ENCODE results near the gene KCNMA1.
"Not testable (repeated sequence)": the region's sequence is repeated elsewhere in the genome, so short reads cannot be mapped to it uniquely, and the experiment has no call there.

Gene KCNMA1

DNA sequence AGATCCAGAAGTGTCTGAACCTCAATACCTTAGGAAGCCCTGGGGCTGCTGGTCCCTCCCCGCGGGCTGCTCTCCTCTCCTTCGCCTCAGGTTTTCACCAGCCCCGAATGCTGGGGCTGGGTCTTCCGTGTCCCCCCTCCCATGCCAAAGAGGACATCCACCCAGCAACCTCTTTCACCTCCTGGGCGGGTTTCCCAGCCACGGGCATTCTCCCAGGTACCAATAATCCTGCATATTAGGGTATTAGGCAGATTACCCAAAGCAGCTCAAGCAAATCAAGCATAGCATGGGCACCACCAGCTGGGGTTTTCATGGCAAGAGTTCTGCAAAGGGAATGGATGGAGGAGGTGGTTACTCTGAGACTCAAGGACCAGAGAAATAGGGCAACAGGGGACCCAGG is 224.4 kb downstream of the KCNMA1 start:
- TF ChIP-seq, protein P1, sequence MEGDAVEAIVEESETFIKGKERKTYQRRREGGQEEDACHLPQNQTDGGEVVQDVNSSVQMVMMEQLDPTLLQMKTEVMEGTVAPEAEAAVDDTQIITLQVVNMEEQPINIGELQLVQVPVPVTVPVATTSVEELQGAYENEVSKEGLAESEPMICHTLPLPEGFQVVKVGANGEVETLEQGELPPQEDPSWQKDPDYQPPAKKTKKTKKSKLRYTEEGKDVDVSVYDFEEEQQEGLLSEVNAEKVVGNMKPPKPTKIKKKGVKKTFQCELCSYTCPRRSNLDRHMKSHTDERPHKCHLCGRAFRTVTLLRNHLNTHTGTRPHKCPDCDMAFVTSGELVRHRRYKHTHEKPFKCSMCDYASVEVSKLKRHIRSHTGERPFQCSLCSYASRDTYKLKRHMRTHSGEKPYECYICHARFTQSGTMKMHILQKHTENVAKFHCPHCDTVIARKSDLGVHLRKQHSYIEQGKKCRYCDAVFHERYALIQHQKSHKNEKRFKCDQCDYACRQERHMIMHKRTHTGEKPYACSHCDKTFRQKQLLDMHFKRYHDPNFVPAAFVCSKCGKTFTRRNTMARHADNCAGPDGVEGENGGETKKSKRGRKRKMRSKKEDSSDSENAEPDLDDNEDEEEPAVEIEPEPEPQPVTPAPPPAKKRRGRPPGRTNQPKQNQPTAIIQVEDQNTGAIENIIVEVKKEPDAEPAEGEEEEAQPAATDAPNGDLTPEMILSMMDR (IDR thresholded peaks at IDR 0.05; ENCODE audit: insufficient read depth, low read length, poor library complexity, severe bottlenecking), result no peak
- no peak overlapping the region for H3K4me3 ChIP-seq (replicated peaks; ENCODE audit: low read depth, low read length)
- H3K36me3 ChIP-seq (ENCODE audit: control insufficient read depth, insufficient read depth, low read length), result no peaks in the 10 kb centered on the region
- no peaks in the 10 kb centered on the region; the same call in 1 of the 2 replicates for H3K27me3 ChIP-seq (replicated peaks; ENCODE audit: control insufficient read depth, insufficient read depth, low read length)
- DNase-seq (ENCODE audit: extremely low read depth, insufficient read length), result no peak

DNA sequence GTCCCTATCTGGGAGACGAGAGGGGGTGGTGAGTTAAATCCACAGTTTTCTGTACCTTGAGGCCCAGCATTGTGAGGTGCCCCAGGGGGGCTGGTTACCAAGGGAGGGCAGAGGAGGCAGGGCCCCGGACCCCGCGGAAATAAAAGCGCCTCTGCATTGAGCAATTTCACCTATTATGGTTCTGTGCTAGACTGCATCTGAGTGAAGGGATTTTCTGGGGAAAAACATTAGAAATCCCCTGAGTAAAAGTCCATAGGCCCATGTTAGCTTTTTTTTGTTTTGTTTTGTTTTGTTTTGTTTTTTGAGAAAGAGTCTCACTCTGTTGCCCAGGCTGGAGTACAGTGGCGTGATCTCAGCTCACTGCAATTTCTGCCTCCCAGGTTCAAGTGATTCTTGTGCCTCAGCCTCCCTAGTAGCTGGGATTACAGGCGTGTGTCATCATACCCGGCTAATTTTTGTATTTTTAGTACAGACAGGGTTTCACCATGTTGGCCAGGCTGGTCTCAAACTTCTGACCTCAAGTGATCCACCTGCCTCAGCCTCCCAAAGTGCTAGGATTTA is 225.0 kb downstream of the KCNMA1 start:
- DNase-seq (ENCODE audit: extremely low read depth, insufficient read length), result peak; percentile 30
- H3K27me3 ChIP-seq (replicated peaks; ENCODE audit: control insufficient read depth, insufficient read depth, low read length); H3K4me3 ChIP-seq (replicated peaks; ENCODE audit: low read depth, low read length); H3K36me3 ChIP-seq (ENCODE audit: control insufficient read depth, insufficient read depth, low read length): not testable (repeated sequence)

DNA sequence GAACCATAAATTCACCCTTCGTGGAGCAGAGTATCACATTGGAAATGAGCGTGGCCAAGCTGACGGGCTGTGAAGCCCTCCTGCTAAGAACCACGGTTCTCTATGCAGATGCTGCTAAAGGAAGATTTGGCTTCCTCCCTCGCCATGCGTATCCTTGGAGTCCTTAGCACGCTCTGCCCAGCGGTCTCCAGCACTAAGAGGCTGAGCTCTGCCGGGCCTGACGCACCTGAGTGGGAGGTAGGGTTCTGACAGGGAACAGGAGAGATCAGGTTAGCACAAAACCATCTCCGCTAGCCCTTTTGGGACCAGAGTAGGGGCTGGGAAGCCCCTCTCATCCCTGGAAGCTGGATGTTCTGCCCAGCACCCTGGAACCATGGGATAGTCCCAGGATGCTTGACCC is 225.8 kb downstream of the KCNMA1 start:
- Histone ChIP-seq H3K27me3 (replicated peaks; ENCODE audit: control insufficient read depth, insufficient read depth, low read length) (no peaks in the 10 kb centered on the region; the same call in 1 of the 2 replicates), H3K36me3 (ENCODE audit: control insufficient read depth, insufficient read depth, low read length) (no peaks in the 10 kb centered on the region), H3K4me3 (replicated peaks; ENCODE audit: low read depth, low read length) (no peak overlapping the region)
- no peak for DNase-seq (ENCODE audit: extremely low read depth, insufficient read length)
- TF ChIP-seq, protein P1 (IDR thresholded peaks at IDR 0.05; ENCODE audit: insufficient read depth, low read length, poor library complexity, severe bottlenecking), result no peak

DNA sequence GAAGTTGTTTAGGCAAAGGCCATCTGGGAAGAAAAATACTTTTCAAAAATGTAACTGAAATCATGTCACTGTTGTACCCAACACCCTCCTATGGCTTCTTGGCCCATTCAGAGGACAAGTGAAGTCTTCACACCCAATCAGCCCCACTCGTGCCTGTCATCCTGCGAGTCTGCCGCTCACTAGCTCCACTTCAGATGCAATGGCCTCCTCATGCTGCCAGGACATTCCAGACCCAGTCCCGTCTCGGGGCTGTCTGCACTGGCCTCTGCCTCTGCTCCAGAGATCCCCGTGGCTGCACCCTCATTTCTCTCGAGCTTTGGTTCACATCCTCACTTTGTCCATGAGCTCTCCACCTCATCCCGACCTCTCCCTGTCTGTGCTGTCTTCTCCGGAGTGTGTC is 227.1 kb downstream of the KCNMA1 start:
- TF ChIP-seq, protein P1 (IDR thresholded peaks at IDR 0.05; ENCODE audit: insufficient read depth, low read length, poor library complexity, severe bottlenecking), result no peak
- Histone ChIP-seq H3K27me3 (replicated peaks; ENCODE audit: control insufficient read depth, insufficient read depth, low read length) (no peaks in the 10 kb centered on the region), H3K4me3 (replicated peaks; ENCODE audit: low read depth, low read length) (no peak overlapping the region), H3K36me3 (ENCODE audit: control insufficient read depth, insufficient read depth, low read length) (no peaks in the 10 kb centered on the region)
- DNase-seq (ENCODE audit: extremely low read depth, insufficient read length), result no peak

DNA sequence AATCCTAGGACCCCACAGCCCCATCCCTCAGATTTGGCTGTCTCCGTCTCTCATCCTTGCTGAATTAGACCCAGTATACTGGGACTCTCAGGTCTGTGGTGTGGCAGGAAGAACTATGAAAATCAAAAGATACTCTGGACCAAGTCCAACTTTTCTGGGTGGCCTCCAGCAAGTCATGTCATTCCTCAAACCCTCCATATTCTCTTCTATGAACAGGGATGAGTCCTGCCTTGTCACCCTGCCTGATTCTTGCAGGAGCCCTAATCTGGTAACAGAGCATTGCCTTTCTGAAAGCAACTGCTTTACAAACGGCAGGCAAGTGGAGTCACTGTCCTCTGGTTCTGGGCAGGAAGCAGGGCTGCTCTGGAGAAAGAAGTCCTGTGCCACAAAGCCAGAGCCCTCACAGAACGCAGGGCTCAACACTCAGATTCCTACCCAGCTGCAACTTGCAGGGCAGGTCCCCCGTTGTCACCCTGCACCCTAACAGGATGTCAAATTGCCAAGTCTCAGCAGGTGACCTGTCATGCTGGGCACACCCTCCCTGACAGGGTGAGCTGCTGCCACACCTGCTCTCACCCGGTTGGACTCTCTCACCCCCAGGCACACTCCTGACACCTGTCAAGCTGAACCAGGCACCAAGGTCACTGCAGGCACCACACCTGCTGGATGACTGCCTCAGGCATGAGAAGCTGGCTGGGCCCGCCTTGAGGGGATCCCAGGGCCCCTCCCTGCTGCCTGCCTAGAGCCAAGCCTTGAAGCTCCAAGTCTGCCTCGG is 227.7 kb downstream of the KCNMA1 start:
- no peak overlapping the region for H3K4me3 ChIP-seq (replicated peaks; ENCODE audit: low read depth, low read length)
- TF ChIP-seq, protein P1 (IDR thresholded peaks at IDR 0.05; ENCODE audit: insufficient read depth, low read length, poor library complexity, severe bottlenecking), result no peak
- H3K27me3 ChIP-seq (replicated peaks; ENCODE audit: control insufficient read depth, insufficient read depth, low read length), result no peaks in the 10 kb centered on the region
- DNase-seq (ENCODE audit: extremely low read depth, insufficient read length), result no peak
- no peaks in the 10 kb centered on the region for H3K36me3 ChIP-seq (ENCODE audit: control insufficient read depth, insufficient read depth, low read length)

DNA sequence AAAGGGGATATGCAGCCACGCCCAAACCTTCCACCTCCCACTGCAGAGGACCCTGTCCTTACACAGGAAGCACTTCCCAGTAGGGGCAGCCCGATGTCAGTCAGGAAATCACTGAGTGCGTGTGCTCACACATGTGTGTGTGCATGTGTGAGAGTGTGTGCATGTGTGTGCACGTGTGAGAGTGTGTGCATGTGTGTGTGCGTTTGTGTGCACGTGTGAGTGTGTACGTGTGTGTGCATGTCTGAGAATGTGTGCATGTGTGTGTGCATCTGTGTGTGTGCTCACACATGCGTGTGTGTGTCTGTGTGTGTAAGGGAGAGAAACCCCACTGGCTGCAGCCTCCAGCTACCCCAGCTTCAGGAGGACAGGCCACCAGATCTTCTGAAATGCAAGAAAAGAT is 229.3 kb downstream of the KCNMA1 start:
- DNase-seq (ENCODE audit: extremely low read depth, insufficient read length), result no peak
- no peaks in the 10 kb centered on the region for H3K27me3 ChIP-seq (replicated peaks; ENCODE audit: control insufficient read depth, insufficient read depth, low read length)

More for the DNA sequence above, 229.3 kb downstream of the KCNMA1 start:
- Histone ChIP-seq H3K4me3 (replicated peaks; ENCODE audit: low read depth, low read length) (no peak overlapping the region), H3K36me3 (ENCODE audit: control insufficient read depth, insufficient read depth, low read length) (no peaks in the 10 kb centered on the region)
- TF ChIP-seq, protein P1 (IDR thresholded peaks at IDR 0.05; ENCODE audit: insufficient read depth, low read length, poor library complexity, severe bottlenecking), result no peak
